ENCODE data around the gene MYORG. TPM values are rescaled to one million over a fixed set of nuclear protein-coding genes. Genes with fewer than 3 reads are reported as not detected.

MYORG gene
- total RNA-seq, 2 experiments from 2014 or later: 3.3 to 3.8 TPM

- ChIA-PET CTCF (interaction anchor here (1.7 kb wide), 1 partner anchor 62 kb away, joined by 3 read pairs; no protein-coding TSS in a partner anchor), POLR2A (interaction anchor here (0.6 kb wide), 1 partner anchor 1245 kb away, joined by 3 read pairs; no protein-coding TSS in a partner anchor)
Observed at GRCh38 chr9:34317436-34317835, 59.3 kb downstream of the MYORG start.

Other genes with a start within 250 kb of the MYORG start
- 10 to 100 TPM; 35.7 to 35.9 TPM for gene UBAP1, start 197.9 kb downstream of the MYORG start, total RNA-seq
- gene KIF24, start 47.6 kb downstream of the MYORG start, total RNA-seq: 1 to 10 TPM; 7.1 to 7.2 TPM
- 10 to 100 TPM; 30.3 to 30.8 TPM for gene NUDT2, start 47.3 kb downstream of the MYORG start, total RNA-seq
- 1 to 10 TPM; 8.4 to 8.7 TPM for gene FAM219A, start 81.7 kb upstream of the MYORG start, total RNA-seq
- gene DNAI1, start 81.9 kb upstream of the MYORG start, total RNA-seq: not detected
- under 1 TPM; 0.38 to 0.61 TPM for gene ENHO, start 146.1 kb upstream of the MYORG start, total RNA-seq
- gene CNTFR, start 212.8 kb upstream of the MYORG start, total RNA-seq: not detected
- gene RPP25L, start 235.2 kb upstream of the MYORG start, total RNA-seq: 10 to 100 TPM; 34.1 to 39.5 TPM
- gene DCTN3, start 243.6 kb upstream of the MYORG start, total RNA-seq: 10 to 100 TPM; 66.7 to 71.8 TPM